WTC11 (cell line): ENCODE results near the gene SECTM1. TPM values are rescaled to one million over a fixed set of nuclear protein-coding genes. Genes with fewer than 3 reads are reported as not detected.

Experiments used
- ATAC-seq: fragments of 200-7000 bp; cut with Tn5 transposase; 2 replicates; pipeline ENCODE4 v1.10.0; 2021; ENCODE audit warnings: mild to moderate bottlenecking, moderate library complexity
- CTCF ChIA-PET: fragments of 300-600 bp; sonication (Branson Sonifier 250); formaldehyde crosslinking; loops from one replicate; lab custom pipeline; 2021; ENCODE audit warnings: antibody characterized with exemption; lab: Charles Lee
- POLR2A ChIA-PET: fragments of 350-600 bp; sonication (Branson Sonifier 250); formaldehyde crosslinking; loops from one replicate; lab custom pipeline; 2021; ENCODE audit warnings: antibody characterized with exemption; lab: Charles Lee
- DNase-seq: peaks from one replicate; pipeline ENCODE4 v3.0.0; 2021; ENCODE audit warnings: low spot score
- H3K27ac Mint-ChIP-seq: 2 replicates; pipeline ENCODE4 v1.8.0; 2021; ENCODE audit warnings: mixed read lengths
- H3K27me3 Mint-ChIP-seq: 2 replicates; pipeline ENCODE4 v1.8.0; 2021; ENCODE audit warnings: low read depth, mild to moderate bottlenecking, moderate library complexity, mixed read lengths
- H3K36me3 Mint-ChIP-seq: 2 replicates; pipeline ENCODE4 v1.8.0; 2021; ENCODE audit warnings: mixed read lengths
- H3K4me1 Mint-ChIP-seq: 2 replicates; pipeline ENCODE4 v1.8.0; 2022; ENCODE audit warnings: mixed read lengths
- H3K4me3 Mint-ChIP-seq: 2 replicates; pipeline ENCODE4 v1.8.0; 2021; ENCODE audit warnings: mild to moderate bottlenecking, moderate library complexity, mixed read lengths
- H3K9me3 Mint-ChIP-seq: 2 replicates; pipeline ENCODE4 v1.8.0; 2021; ENCODE audit warnings: mixed read lengths
- CREB1 ChIP-seq: sonication (generic); formaldehyde crosslinking; IDR thresholded peaks from 2 replicates; pipeline ENCODE4 v1.8.0; 2023; ENCODE audit warnings: mild to moderate bottlenecking, missing genetic modification reagents
- CREM ChIP-seq: sonication (generic); formaldehyde crosslinking; IDR thresholded peaks from 2 replicates; pipeline ENCODE4 v1.8.1; 2022; ENCODE audit warnings: mild to moderate bottlenecking, missing genetic modification reagents, moderate library complexity
- ELF4 ChIP-seq: sonication (generic); formaldehyde crosslinking; IDR thresholded peaks from 2 replicates; pipeline ENCODE4 v1.8.1; 2022; ENCODE audit warnings: low read depth, mild to moderate bottlenecking, moderate library complexity, missing genetic modification reagents
- ESRRA ChIP-seq: sonication (generic); formaldehyde crosslinking; IDR thresholded peaks from 2 replicates; pipeline ENCODE4 v1.8.1; 2022; ENCODE audit warnings: mild to moderate bottlenecking, missing genetic modification reagents, borderline replicate concordance
- FOXJ3 ChIP-seq: sonication (generic); formaldehyde crosslinking; IDR thresholded peaks from 2 replicates; pipeline ENCODE4 v1.9.0; 2021; ENCODE audit warnings: missing genetic modification reagents, mild to moderate bottlenecking, borderline replicate concordance
- KAT7 ChIP-seq: sonication (generic); formaldehyde crosslinking; IDR thresholded peaks from 2 replicates; pipeline ENCODE4 v1.8.1; 2023; ENCODE audit warnings: missing genetic modification reagents, mild to moderate bottlenecking, borderline replicate concordance
- SMAD3 ChIP-seq: sonication (generic); formaldehyde crosslinking; IDR thresholded peaks from 2 replicates; pipeline ENCODE4 v1.8.0; 2022; ENCODE audit warnings: missing genetic modification reagents, mild to moderate bottlenecking, borderline replicate concordance
- SOX15 ChIP-seq: fragments of 250-450 bp; sonication (Bioruptor Pico); IDR thresholded peaks from 2 replicates; pipeline ENCODE4 v1.9.0; 2021; ENCODE audit warnings: mild to moderate bottlenecking
- TCF7 ChIP-seq: sonication (generic); formaldehyde crosslinking; IDR thresholded peaks from 2 replicates; pipeline ENCODE4 v1.8.0; 2022; ENCODE audit warnings: mild to moderate bottlenecking, low read depth, missing genetic modification reagents, moderate library complexity
- TP53 ChIP-seq: sonication (generic); formaldehyde crosslinking; IDR thresholded peaks from 2 replicates; pipeline ENCODE4 v1.8.1; 2023; ENCODE audit warnings: mild to moderate bottlenecking, missing genetic modification reagents
- ZNF121 ChIP-seq: sonication (generic); formaldehyde crosslinking; IDR thresholded peaks from 2 replicates; pipeline ENCODE4 v1.8.0; 2023; ENCODE audit warnings: missing genetic modification reagents
- ZNF416 ChIP-seq: fragments of 250-450 bp; sonication (Bioruptor Pico); IDR thresholded peaks from 2 replicates; pipeline ENCODE4 v1.9.0; 2021; ENCODE audit warnings: mild to moderate bottlenecking, inconsistent platforms
- total RNA-seq: library from RNA; stranded (reverse); gene quantifications from 3 replicates; pipeline ENCODE4 v1.2.3, GENCODE V29; 2021
- TF ChIP-seq, protein P1 (sequence below): fragments of 250-450 bp; sonication (Bioruptor Pico); IDR thresholded peaks from 2 replicates; pipeline ENCODE4 v1.9.0; 2021; ENCODE audit warnings: mild to moderate bottlenecking, borderline replicate concordance
- TF ChIP-seq, protein P2 (sequence below): sonication (generic); formaldehyde crosslinking; conservative IDR thresholded peaks from 2 replicates; pipeline ENCODE4 v1.8.1; 2022; ENCODE audit warnings: mild to moderate bottlenecking, missing genetic modification reagents
- TF ChIP-seq, protein P3 (sequence below): fragments of 250-450 bp; sonication (Bioruptor Pico); IDR thresholded peaks from 2 replicates; pipeline ENCODE4 v1.9.0; 2021; ENCODE audit warnings: mild to moderate bottlenecking
- TF ChIP-seq, protein P4 (sequence below): sonication (generic); formaldehyde crosslinking; IDR thresholded peaks from 2 replicates; pipeline ENCODE4 v1.8.1; 2023; ENCODE audit warnings: mild to moderate bottlenecking, missing genetic modification reagents
- TF ChIP-seq, protein P5 (sequence below): sonication (generic); formaldehyde crosslinking; IDR thresholded peaks from 2 replicates; pipeline ENCODE4 v1.8.0; 2023; ENCODE audit warnings: missing genetic modification reagents
- TF ChIP-seq, protein P6 (sequence below): sonication (generic); formaldehyde crosslinking; IDR thresholded peaks from 2 replicates; pipeline ENCODE4 v1.8.0; 2023; ENCODE audit warnings: mild to moderate bottlenecking, missing genetic modification reagents
- TF ChIP-seq, protein P7 (sequence below): fragments of 250-450 bp; sonication (Bioruptor Pico); IDR thresholded peaks from 2 replicates; pipeline ENCODE4 v1.9.0; 2021; ENCODE audit warnings: mild to moderate bottlenecking

The SECTM1 gene
- total RNA-seq, 1 experiment from 2014 or later, result 0.22 TPM

DNA sequence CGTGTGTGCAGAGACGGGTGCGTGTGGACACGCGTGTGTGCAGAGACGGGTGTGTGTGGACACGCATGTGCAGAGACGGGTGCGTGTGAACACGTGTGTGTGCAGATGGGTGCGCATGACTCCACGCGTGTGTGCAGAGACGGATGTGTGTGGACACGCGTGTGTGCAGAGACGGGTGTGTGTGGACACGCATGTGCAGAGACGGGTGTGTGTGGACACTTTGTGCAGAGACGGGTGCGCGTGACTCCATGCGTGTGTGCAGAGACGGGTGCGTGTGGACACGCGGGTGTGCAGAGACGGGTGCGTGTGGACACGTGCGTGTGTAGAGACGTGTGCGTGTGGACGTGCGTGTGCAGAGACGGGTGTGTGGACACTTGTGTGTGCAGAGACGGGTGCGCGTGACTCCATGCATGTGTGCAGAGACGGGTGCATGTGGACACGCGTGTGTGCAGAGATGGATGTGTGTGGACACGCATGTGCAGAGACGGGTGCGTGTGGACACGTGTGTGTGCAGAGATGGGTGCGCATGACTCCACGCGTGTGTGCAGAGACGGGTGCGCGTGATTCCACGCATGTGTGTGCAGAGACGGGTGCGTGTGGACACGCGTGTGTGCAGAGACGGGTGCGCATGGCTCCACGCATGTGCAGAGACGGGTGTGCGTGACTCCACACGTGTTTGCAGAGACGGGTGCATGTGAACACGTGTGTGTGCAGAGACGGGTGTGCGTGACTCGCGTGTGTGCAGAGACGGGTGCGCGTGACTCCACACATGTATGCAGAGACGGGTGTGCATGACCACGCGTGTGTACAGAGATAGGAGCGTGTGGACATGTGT, 14.6 kb downstream of the SECTM1 start:
- POLR2A ChIA-PET, result no interaction called here
- CTCF ChIA-PET, result no interaction called here
- ATAC-seq (no peak), DNase-seq (no peak)
- 0 out of 2 replicates have a peak, but pooled peaks cover 5% of the 10 kb centered on the region for H3K27me3 Mint-ChIP-seq
- no peak overlapping the region for H3K27ac Mint-ChIP-seq
- no peak for TF ChIP-seq SMAD3 (CRISPR knock-in tag)
- TF ChIP-seq ESRRA (CRISPR knock-in tag), result no peak
- TF ChIP-seq KAT7, result no peak
- TF ChIP-seq, protein P1, sequence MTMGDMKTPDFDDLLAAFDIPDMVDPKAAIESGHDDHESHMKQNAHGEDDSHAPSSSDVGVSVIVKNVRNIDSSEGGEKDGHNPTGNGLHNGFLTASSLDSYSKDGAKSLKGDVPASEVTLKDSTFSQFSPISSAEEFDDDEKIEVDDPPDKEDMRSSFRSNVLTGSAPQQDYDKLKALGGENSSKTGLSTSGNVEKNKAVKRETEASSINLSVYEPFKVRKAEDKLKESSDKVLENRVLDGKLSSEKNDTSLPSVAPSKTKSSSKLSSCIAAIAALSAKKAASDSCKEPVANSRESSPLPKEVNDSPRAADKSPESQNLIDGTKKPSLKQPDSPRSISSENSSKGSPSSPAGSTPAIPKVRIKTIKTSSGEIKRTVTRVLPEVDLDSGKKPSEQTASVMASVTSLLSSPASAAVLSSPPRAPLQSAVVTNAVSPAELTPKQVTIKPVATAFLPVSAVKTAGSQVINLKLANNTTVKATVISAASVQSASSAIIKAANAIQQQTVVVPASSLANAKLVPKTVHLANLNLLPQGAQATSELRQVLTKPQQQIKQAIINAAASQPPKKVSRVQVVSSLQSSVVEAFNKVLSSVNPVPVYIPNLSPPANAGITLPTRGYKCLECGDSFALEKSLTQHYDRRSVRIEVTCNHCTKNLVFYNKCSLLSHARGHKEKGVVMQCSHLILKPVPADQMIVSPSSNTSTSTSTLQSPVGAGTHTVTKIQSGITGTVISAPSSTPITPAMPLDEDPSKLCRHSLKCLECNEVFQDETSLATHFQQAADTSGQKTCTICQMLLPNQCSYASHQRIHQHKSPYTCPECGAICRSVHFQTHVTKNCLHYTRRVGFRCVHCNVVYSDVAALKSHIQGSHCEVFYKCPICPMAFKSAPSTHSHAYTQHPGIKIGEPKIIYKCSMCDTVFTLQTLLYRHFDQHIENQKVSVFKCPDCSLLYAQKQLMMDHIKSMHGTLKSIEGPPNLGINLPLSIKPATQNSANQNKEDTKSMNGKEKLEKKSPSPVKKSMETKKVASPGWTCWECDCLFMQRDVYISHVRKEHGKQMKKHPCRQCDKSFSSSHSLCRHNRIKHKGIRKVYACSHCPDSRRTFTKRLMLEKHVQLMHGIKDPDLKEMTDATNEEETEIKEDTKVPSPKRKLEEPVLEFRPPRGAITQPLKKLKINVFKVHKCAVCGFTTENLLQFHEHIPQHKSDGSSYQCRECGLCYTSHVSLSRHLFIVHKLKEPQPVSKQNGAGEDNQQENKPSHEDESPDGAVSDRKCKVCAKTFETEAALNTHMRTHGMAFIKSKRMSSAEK (CRISPR knock-in tag), result no peak
- H3K36me3 Mint-ChIP-seq, result no peaks in the 10 kb centered on the region
- no peaks in the 10 kb centered on the region for H3K9me3 Mint-ChIP-seq
- H3K4me3 Mint-ChIP-seq, result no peak overlapping the region
- peaks cover 5% of the 10 kb centered on the region for H3K4me1 Mint-ChIP-seq

DNA sequence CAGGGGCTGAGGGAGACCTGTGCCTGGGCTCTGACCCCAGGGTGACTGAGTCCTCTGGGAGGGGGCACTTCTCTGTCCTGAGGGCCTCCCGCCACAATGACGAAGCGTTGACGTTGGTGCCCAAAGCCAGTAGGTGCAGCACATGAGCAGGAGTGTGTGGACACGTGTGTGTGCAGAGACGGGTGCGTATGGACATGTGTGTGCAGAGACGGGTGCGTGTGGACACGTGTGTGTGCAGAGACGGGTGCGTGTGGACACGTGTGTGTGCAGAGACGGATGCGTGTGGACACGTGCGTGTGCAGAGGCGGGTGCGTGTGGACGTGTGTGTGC, 15.4 kb downstream of the SECTM1 start:
- ChIA-PET POLR2A (no interaction called here), CTCF (interaction anchor here (2.2 kb wide), 1 partner anchor 81 kb away, joined by 9 read pairs; no protein-coding TSS in a partner anchor)
- DNase-seq, result no peak
- Mint-ChIP-seq H3K27me3 (0 out of 2 replicates have a peak, but pooled peaks cover 5% of the 10 kb centered on the region), H3K4me3 (no peak overlapping the region), H3K9me3 (no peaks in the 10 kb centered on the region), H3K27ac (no peak overlapping the region), H3K36me3 (no peaks in the 10 kb centered on the region)
- TF ChIP-seq CREM (CRISPR knock-in tag), result no peak
- TF ChIP-seq, protein P2, sequence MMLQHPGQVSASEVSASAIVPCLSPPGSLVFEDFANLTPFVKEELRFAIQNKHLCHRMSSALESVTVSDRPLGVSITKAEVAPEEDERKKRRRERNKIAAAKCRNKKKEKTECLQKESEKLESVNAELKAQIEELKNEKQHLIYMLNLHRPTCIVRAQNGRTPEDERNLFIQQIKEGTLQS (CRISPR knock-in tag), result no peak
- no peak for TF ChIP-seq ZNF416 (CRISPR knock-in tag)
- TF ChIP-seq, protein P3, sequence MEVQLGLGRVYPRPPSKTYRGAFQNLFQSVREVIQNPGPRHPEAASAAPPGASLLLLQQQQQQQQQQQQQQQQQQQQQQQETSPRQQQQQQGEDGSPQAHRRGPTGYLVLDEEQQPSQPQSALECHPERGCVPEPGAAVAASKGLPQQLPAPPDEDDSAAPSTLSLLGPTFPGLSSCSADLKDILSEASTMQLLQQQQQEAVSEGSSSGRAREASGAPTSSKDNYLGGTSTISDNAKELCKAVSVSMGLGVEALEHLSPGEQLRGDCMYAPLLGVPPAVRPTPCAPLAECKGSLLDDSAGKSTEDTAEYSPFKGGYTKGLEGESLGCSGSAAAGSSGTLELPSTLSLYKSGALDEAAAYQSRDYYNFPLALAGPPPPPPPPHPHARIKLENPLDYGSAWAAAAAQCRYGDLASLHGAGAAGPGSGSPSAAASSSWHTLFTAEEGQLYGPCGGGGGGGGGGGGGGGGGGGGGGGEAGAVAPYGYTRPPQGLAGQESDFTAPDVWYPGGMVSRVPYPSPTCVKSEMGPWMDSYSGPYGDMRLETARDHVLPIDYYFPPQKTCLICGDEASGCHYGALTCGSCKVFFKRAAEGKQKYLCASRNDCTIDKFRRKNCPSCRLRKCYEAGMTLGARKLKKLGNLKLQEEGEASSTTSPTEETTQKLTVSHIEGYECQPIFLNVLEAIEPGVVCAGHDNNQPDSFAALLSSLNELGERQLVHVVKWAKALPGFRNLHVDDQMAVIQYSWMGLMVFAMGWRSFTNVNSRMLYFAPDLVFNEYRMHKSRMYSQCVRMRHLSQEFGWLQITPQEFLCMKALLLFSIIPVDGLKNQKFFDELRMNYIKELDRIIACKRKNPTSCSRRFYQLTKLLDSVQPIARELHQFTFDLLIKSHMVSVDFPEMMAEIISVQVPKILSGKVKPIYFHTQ, result no peak
- no peak for TF ChIP-seq SOX15 (CRISPR knock-in tag)
- TF ChIP-seq, protein P4, sequence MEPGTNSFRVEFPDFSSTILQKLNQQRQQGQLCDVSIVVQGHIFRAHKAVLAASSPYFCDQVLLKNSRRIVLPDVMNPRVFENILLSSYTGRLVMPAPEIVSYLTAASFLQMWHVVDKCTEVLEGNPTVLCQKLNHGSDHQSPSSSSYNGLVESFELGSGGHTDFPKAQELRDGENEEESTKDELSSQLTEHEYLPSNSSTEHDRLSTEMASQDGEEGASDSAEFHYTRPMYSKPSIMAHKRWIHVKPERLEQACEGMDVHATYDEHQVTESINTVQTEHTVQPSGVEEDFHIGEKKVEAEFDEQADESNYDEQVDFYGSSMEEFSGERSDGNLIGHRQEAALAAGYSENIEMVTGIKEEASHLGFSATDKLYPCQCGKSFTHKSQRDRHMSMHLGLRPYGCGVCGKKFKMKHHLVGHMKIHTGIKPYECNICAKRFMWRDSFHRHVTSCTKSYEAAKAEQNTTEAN (CRISPR knock-in tag), result no peak
- TF ChIP-seq ELF4, result no peak
- no peak for TF ChIP-seq ZNF121 (CRISPR knock-in tag)
- no peak for TF ChIP-seq FOXJ3 (CRISPR knock-in tag)
- no peak for TF ChIP-seq CREB1 (CRISPR knock-in tag)
- no peak for TF ChIP-seq TCF7 (CRISPR knock-in tag)
- TF ChIP-seq, protein P5, sequence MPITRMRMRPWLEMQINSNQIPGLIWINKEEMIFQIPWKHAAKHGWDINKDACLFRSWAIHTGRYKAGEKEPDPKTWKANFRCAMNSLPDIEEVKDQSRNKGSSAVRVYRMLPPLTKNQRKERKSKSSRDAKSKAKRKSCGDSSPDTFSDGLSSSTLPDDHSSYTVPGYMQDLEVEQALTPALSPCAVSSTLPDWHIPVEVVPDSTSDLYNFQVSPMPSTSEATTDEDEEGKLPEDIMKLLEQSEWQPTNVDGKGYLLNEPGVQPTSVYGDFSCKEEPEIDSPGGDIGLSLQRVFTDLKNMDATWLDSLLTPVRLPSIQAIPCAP (CRISPR knock-in tag), result no peak
- TF ChIP-seq, protein P6, sequence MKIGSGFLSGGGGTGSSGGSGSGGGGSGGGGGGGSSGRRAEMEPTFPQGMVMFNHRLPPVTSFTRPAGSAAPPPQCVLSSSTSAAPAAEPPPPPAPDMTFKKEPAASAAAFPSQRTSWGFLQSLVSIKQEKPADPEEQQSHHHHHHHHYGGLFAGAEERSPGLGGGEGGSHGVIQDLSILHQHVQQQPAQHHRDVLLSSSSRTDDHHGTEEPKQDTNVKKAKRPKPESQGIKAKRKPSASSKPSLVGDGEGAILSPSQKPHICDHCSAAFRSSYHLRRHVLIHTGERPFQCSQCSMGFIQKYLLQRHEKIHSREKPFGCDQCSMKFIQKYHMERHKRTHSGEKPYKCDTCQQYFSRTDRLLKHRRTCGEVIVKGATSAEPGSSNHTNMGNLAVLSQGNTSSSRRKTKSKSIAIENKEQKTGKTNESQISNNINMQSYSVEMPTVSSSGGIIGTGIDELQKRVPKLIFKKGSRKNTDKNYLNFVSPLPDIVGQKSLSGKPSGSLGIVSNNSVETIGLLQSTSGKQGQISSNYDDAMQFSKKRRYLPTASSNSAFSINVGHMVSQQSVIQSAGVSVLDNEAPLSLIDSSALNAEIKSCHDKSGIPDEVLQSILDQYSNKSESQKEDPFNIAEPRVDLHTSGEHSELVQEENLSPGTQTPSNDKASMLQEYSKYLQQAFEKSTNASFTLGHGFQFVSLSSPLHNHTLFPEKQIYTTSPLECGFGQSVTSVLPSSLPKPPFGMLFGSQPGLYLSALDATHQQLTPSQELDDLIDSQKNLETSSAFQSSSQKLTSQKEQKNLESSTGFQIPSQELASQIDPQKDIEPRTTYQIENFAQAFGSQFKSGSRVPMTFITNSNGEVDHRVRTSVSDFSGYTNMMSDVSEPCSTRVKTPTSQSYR (CRISPR knock-in tag), result no peak
- no peak for TF ChIP-seq TP53
- TF ChIP-seq, protein P7, sequence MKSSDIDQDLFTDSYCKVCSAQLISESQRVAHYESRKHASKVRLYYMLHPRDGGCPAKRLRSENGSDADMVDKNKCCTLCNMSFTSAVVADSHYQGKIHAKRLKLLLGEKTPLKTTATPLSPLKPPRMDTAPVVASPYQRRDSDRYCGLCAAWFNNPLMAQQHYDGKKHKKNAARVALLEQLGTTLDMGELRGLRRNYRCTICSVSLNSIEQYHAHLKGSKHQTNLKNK (CRISPR knock-in tag), result no peak
- TF ChIP-seq, all 79 proteins: peak for 0
- ATAC-seq, result no peak
- H3K4me1 Mint-ChIP-seq, result peaks cover 5% of the 10 kb centered on the region
